GM21723 (cell line): ENCODE measurements around the gene FAM171A2.
"Not testable (repeated sequence)": the region's sequence is repeated elsewhere in the genome, so short reads cannot be mapped to it uniquely, and the experiment has no call there.

Source experiments
- ATAC-seq: cut with Tn5 transposase; IDR thresholded peaks from one replicate; pipeline ENCODE4 v1.9.1; 2021; ENCODE audit warnings: mild to moderate bottlenecking, moderate library complexity; ENCODE audit not compliant: unreplicated experiment

The FAM171A2 gene

GRCh38 chr17:44363613-44364159 lies at the start of gene FAM171A2:
Gene FAM171A2 (minus strand): TSS chr17:44363853. CDS start chr17:44363714, 139 bp downstream.
- ATAC-seq = no peak

DNA sequence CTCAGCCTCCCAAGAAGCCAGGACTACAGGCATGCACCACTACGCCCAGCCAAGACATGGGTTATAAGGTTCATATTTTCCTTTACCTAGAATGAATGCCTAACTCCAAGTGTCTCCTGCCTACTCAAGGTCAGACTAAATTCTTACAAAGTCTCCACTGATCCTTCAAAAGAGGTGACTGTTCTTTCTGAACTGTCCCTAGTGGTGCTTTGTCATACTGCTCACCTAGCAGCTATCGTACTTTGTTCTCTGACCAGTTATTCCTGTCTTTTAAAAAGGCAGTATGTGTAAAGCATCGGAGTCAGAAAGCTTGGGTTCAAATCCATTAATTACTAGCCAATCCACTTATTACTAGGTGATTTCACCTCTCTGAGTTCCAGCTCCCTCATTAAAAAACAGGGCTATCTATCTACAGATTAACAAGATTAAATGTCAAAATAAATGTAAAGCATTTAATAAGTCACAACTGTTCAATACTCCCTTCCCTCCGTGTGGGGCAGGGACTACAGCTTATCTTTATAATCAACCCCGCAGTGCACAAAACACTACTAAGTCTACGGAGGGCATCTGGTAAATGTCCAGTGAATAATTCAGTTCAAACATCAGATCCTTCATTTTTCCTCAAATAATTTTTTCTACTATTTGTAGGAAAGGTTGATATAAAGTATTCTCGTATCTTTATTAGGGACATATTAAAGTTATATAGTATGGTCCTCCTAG lies 45.8 kb upstream of the FAM171A2 start:
- ATAC-seq = no peak

DNA sequence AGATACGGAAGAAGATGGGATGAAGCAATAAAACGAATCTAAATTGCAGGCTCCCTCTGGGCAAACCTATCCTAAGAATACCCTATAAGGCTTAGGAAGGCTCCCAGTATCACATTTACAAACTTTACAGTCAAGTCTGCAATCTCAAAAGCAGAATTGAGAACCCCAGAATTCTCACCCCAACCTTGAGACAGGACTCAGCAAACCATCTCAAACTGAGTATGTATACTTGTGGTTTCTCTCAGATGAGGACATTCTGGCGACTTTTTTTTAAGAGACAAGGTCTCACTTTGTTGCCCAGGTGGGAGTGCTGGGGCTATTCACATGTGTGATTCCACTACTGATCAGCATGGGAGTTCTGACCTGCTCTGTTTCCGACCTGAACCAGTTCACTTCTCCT lies 45.1 kb upstream of the FAM171A2 start:
- ATAC-seq = peak; percentile 51

GRCh38 chr17:44402564-44403172 lies 39.0 kb upstream of the FAM171A2 start:
- no peak for ATAC-seq

DNA sequence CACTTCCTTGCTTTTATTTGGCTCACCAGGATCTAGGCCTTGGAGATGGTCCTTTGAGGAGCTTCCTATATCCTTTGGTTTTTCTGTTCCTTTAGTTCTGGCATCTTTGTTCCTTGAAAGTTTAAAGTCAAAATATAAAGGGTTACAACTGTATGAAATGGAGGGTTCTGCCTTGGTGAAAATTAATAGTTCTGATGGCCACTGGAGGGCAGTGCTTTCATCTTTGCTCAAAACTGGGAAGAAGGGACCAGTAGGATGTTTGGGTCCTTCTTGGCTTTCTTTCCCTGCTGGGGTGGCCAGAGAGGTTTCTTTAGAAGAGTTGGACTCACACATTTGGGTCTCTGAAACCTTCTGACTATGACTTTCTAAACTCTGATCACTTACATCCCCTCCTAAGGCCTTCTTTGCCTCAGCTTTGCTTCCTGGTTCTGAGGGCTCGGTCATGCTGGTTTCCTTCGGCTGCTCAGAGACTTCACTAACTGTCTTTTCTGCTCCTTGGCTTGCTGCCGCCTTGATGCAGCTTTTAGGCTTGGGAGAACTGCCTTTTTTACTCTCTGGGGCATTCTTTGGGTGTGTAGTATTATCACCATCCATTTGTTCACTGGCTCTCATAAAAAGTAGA lies 36.7 kb upstream of the FAM171A2 start:
- ATAC-seq = no peak

GRCh38 chr17:44398692-44399691 lies 35.3 kb upstream of the FAM171A2 start:
- ATAC-seq = no peak

GRCh38 chr17:44397479-44398440 lies 34.1 kb upstream of the FAM171A2 start:
- no peak for ATAC-seq

GRCh38 chr17:44396946-44397345 lies 33.3 kb upstream of the FAM171A2 start:
- no peak for ATAC-seq

DNA sequence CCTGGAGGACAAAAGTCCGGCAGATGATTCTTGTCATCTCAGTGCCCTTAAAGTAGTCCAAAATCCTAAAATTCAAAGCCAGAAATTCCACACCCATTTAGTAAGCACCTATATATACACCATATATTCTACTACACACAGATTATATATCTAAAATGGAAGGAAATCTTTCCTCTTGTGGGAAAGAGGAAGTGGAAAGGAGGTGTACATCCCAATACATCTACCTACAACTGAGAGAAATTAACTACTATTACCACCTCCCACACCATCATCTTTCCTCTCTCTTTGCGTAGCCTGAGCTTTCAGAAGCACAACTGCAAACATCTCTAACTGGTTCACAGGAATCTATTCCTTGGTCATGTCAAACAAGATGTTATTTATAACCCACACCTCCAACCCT lies 31.2 kb upstream of the FAM171A2 start:
- no peak for ATAC-seq

DNA sequence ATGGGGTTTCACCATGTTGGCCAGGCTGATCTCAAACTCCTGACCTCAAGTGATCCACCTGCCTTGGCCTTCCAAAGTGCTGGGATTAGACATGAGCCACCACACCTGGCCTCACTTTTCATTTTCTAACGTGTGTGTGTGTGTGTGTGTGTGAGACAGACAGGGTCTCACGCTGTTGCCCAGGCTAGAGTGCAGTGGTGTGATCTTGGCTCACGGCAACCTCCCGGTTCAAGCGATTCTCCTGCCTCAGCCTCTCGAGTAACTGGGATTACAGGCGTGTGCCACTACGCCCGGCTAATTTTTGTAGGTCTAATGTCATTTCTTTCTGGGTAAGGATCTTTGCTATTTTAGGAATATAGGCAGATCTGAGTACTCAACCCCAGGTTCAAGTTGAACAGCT lies 30.5 kb upstream of the FAM171A2 start:
- not testable (repeated sequence) for ATAC-seq

DNA sequence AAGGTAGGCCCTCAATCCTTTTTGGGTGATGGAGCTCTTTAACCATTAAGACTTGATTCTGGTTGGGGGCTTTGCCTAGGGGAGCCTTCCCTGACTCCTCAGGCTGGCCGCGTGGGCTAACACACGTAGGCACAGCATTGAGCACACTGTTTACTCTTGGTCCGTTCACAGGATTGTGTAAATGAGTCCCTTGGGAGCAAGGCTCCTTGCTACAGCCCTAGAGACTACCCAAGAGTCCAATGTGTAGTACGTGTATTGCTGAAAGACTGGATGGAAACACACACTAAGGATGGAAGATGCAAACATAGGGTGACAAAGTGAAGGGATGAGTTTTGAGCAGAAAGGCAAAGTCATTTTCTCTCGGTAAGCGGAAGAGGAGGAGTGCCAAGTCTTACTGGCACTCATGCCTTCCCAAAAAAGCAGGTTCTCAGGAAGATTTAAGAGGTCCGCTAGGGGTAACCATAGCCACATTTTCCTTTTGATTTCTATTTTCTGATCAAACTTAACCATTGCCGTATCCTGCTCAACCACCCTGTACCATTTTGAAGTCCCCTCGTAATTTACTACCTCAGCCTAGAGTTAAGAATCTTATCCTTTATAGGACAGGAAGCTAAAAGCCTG lies 26.7 kb upstream of the FAM171A2 start:
- no peak for ATAC-seq

DNA sequence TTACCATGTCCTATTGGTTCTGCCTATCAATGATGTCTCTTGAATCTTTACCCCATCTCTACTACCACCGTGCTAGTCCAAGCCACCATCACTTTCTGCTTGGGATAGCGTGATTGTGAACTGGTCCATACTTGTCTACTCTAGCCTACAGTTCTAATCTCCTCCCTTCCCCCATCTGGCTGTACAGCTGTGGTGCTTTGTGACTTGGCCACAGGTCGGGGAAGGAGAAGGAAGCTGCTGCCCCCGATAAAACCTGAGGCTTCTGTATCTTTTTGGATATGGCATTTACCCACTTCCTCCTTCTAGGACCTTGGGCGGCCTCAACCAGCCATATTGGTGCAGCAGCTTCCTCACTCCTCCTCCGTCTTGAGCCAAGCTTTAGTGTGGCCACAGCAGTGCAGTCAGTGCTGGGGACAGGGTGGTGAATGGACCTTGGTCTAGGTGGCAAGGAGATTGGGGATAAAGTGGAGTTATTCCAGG lies 26.1 kb upstream of the FAM171A2 start:
- ATAC-seq = no peak

- ATAC-seq = no peak
Observed at GRCh38 chr17:44389281-44389680, 25.6 kb upstream of the FAM171A2 start, which contains the start of gene ITGA2B. Gene ITGA2B (minus strand): TSS chr17:44389649. CDS start chr17:44389473, 176 bp downstream.

- no peak for ATAC-seq
Observed at GRCh38 chr17:44387804-44388203, 24.2 kb upstream of the FAM171A2 start.

DNA sequence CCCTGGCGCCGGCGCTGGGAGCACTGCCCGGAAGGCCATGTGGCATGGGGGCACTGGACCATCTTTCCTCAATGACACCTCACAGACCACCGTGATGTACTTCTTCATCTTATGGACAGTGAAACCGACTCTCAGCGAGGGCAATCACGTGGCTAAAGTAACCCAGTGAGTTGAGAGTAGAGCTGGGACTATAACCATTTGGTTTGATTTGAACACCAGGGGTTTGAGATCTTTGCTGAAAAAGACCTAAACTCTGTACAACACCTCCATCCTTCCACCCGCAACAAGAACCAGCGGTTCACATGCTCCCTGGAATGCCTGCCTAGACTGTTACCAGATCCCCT lies 22.5 kb upstream of the FAM171A2 start:
- no peak for ATAC-seq

GRCh38 chr17:44385287-44386181 lies 21.9 kb upstream of the FAM171A2 start:
- ATAC-seq = peak; percentile 55

- ATAC-seq = no peak
Observed at GRCh38 chr17:44384823-44385286, 21.2 kb upstream of the FAM171A2 start.
